ENCODE measurements around the gene MDGA2. TPM values are rescaled to one million over a fixed set of nuclear protein-coding genes. Genes with fewer than 3 reads are reported as not detected.

MDGA2 gene
- total and polyA plus RNA-seq, 2 of the 4 experiments (the other 2 are of a cell fraction) = 0.02 TPM; not detected in 1

- Histone ChIP-seq H2BK15ac (ENCODE audit: low read depth, low read length) (no peak overlapping the region), H3K27me3 (ENCODE audit: control insufficient read depth, insufficient read depth, low read length) (no peaks in the 10 kb centered on the region), H3K27ac (ENCODE audit: insufficient read depth, low read length) (no peak overlapping the region), H3K9me3 (ENCODE audit: control insufficient read depth, insufficient read depth, low read length) (no peaks in the 10 kb centered on the region), H3K56ac (ENCODE audit: extremely low read depth, insufficient read depth, low read length) (no peak overlapping the region), H3K23ac (ENCODE audit: low read depth, low read length) (no peak overlapping the region), H3K9ac (ENCODE audit: low read depth, low read length) (no peak overlapping the region), H3K18ac (ENCODE audit: low read depth, low read length) (no peak overlapping the region), H3K79me1 (ENCODE audit: low read depth in 1 of 2, low read length in 2 of 2) (no peaks in the 10 kb centered on the region), H3K4ac (ENCODE audit: low read depth, low read length) (no peak overlapping the region), H3K36me3 (ENCODE audit: control insufficient read depth, insufficient read depth, low read length) (no peaks in the 10 kb centered on the region), H4K8ac (ENCODE audit: low read depth in 2 of 2, low read length in 2 of 2) (no peak overlapping the region), H3K4me1 (ENCODE audit: control insufficient read depth, insufficient read depth, low read length) (no peaks in the 10 kb centered on the region), H3K14ac (replicated peaks; ENCODE audit: low read depth, low read length) (no peak overlapping the region), H3K4me2 (ENCODE audit: low read depth, low read length) (no peak overlapping the region), H2AFZ (replicated peaks; ENCODE audit: low read length, poor library complexity) (no peak overlapping the region), H2BK5ac (ENCODE audit: low read depth, low read length, poor library complexity, severe bottlenecking) (no peak overlapping the region), H4K91ac (ENCODE audit: insufficient read depth, low read depth, low read length) (no peak overlapping the region), H2AK9ac (replicated peaks; ENCODE audit: low read depth, low read length, poor library complexity) (no peak overlapping the region), H4K20me1 (ENCODE audit: insufficient read depth, low read length) (no peaks in the 10 kb centered on the region), H2AK5ac (ENCODE audit: low read depth, low read length) (no peak overlapping the region), H3K4me3 (ENCODE audit: insufficient read depth, low read depth, low read length) (no peak overlapping the region), H2BK120ac (ENCODE audit: low read depth, low read length) (no peak overlapping the region), H3K9me1 (ENCODE audit: insufficient read depth, low read length) (no peaks in the 10 kb centered on the region), H4K5ac (ENCODE audit: low read depth, low read length) (no peak overlapping the region), H2BK20ac (ENCODE audit: low read depth, low read length) (no peak overlapping the region)
- CTCF ChIA-PET = no interaction called here
- intact Hi-C loops (cut with micrococcal nuclease) (no loop called here), in situ Hi-C loops (cut with MboI; ENCODE audit: low sequenced_read_pairs) (no loop called here), dilution Hi-C loops (cut with HindIII; ENCODE audit: low sequenced_read_pairs, unreplicated experiment) (no loop called here)
- TF ChIP-seq USF2 (IDR thresholded peaks at IDR 0.05; ENCODE audit: low read depth, low read length) (no peak), MAFK (IDR thresholded peaks at IDR 0.05; ENCODE audit: low read depth, low read length) (no peak), RFX5 (IDR thresholded peaks at IDR 0.05; ENCODE audit: low read depth, low read length) (no peak), CTCF (conservative IDR thresholded peaks at IDR 0.05; ENCODE audit: low read depth, low read length) (no peak), POLR2A (IDR thresholded peaks at IDR 0.05; ENCODE audit: low read depth, low read length) (no peak), NFE2L2 (IDR thresholded peaks at IDR 0.05; ENCODE audit: low read depth, low read length) (no peak), CHD1 (IDR thresholded peaks at IDR 0.05; ENCODE audit: low read depth, low read length) (no peak), MAZ (IDR thresholded peaks at IDR 0.05; ENCODE audit: borderline replicate concordance, low read depth, low read length) (no peak), BHLHE40 (IDR thresholded peaks at IDR 0.05; ENCODE audit: low read depth, low read length) (no peak), RAD21 (IDR thresholded peaks at IDR 0.05; ENCODE audit: low read length) (no peak), RCOR1 (IDR thresholded peaks at IDR 0.05; ENCODE audit: insufficient replicate concordance, low read length) (no peak), MXI1 (IDR thresholded peaks at IDR 0.05; ENCODE audit: borderline replicate concordance, low read depth, low read length) (no peak)
- DNase-seq (no peak), ATAC-seq (ENCODE audit: low read depth) (no peak)
- BruUV-seq (replicated peaks) = no TSS peak
- POLR2A ChIA-PET (ENCODE audit: unreplicated experiment) = no interaction called here
- WGBS, 2 experiments (ENCODE audit: extremely low coverage in 2 of 2, insufficient read length in 1 of 2) = no CpG with 5 or more reads among the region's 2 CpGs
Measured at GRCh38 chr14:47120645-47121044, 554.8 kb downstream of the MDGA2 start.

Data from IMR-90 (cell line).